HG03135 (cell line): ENCODE results near the gene RER1.
"Not testable (repeated sequence)": the region's sequence is repeated elsewhere in the genome, so short reads cannot be mapped to it uniquely, and the experiment has no call there.

Experiments used
- ATAC-seq: cut with Tn5 transposase; IDR thresholded peaks from one replicate; pipeline ENCODE4 v1.9.1; 2021; ENCODE audit warnings: mild to moderate bottlenecking, moderate library complexity; ENCODE audit not compliant: unreplicated experiment

RER1 gene

DNA sequence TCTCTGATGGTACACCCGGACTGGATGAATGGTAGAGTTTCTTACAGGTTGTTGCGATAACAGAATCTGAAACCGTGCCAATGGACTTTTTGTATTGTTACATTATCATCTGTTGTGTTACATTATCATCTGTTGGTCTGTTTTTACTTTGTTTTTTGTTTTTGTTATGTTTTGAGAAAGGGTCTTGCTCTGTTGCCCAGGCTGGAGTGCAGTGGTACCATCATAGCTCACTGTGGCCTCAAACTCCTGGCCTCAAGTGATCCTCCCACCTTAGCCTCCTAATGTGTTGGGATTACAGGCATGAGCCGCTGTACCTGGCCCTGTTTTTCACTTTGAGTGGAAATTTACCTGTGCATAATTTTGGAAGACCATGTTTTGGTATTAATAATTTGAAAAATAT, 30.9 kb downstream of the RER1 start:
- ATAC-seq, result no peak

- ATAC-seq, result no peak
Measured at GRCh38 chr1:2425892-2426291, 34.3 kb downstream of the RER1 start.

- ATAC-seq, result no peak
Measured at GRCh38 chr1:2426540-2426939, 34.9 kb downstream of the RER1 start.

- ATAC-seq, result no peak
Measured at GRCh38 chr1:2427051-2427450, 35.4 kb downstream of the RER1 start.

- no peak for ATAC-seq
Measured at GRCh38 chr1:2427976-2428375, 36.3 kb downstream of the RER1 start.

GRCh38 chr1:2428490-2428889, 36.8 kb downstream of the RER1 start:
- ATAC-seq, result no peak

DNA sequence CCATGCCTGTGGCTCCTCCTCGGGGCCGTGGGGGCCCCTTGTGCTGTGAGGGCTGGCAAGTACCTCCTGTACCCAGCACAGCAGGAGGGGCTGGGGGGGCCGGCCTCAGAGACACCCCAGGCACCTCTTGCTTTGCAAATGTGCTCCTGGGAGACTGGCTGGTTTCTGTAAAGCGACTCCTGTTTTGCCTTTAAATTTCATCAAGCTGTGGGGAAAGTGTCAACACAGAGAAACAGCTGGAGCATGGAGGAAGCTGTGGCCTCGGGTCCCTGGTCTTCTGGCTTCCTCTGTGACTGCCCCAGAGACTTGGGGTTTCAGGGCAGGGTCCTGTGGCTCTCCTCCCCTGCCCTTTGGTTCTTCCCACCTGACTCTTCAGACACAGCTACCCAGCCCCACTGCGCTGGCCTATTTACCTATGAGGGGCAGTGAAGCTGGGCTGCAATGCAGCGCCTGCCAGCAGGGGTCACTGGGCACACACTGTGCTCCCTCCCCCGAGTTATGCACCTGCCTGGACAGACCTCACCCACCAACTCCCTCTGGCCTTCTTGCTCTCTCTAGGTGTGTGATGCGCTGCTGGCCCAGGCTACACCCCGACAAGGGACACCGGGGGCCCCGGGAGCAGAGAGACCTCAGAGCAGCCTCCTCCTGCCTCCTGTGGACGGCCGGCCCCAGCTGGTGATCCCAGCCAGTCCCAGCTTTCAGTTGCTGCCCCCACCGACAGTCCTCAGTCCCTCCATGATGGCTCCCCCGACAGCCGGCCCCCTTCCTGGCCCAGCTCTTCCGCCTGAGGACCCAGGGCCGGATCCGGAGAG, 38.3 kb downstream of the RER1 start:
- ATAC-seq, result no peak

DNA sequence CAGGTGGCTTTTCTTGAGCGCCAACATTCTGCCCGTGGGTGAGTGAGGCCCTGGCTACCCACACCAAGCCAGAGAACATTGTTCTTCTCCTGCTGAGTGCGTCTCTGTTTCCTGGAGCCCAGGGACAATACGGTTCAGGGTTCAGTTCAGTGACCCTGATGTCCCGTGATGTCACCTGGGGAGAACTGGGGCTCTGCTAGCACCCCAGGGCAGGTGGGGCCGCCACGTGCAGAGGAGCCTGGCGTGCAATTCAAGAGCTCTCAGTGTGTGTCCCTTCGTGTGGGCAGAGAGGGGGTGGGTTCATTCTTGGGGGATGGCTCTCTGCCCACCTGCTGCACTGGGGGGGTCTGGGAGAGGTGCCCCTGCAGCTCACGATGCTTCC, 38.9 kb downstream of the RER1 start:
- no peak for ATAC-seq

- no peak for ATAC-seq
Measured at GRCh38 chr1:2431103-2431502, 39.5 kb downstream of the RER1 start.

- no peak for ATAC-seq
Measured at GRCh38 chr1:2431518-2431917, 39.9 kb downstream of the RER1 start.

- ATAC-seq, result no peak
Measured at GRCh38 chr1:2432441-2432844, 40.8 kb downstream of the RER1 start.

DNA sequence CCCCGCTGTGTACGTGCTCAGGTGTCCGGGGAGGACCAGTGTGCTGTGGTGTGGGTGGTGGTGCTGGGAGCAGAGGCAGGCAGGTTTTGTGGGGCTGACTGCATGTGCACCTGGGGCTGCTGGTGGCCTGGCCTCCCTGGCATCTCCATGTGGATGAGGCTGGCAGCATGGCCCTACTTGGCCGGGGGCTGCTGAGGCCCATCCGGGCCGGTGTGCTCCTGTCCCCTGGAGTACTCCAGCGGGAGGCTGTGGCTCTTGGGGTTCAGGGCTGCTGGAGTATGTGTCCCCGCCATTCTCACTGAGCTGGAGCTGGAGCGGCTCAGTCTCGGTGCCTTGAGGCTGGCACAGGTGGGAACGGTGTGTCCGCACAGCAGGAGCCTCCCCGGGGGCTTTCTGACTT, 41.6 kb downstream of the RER1 start:
- ATAC-seq, result no peak

DNA sequence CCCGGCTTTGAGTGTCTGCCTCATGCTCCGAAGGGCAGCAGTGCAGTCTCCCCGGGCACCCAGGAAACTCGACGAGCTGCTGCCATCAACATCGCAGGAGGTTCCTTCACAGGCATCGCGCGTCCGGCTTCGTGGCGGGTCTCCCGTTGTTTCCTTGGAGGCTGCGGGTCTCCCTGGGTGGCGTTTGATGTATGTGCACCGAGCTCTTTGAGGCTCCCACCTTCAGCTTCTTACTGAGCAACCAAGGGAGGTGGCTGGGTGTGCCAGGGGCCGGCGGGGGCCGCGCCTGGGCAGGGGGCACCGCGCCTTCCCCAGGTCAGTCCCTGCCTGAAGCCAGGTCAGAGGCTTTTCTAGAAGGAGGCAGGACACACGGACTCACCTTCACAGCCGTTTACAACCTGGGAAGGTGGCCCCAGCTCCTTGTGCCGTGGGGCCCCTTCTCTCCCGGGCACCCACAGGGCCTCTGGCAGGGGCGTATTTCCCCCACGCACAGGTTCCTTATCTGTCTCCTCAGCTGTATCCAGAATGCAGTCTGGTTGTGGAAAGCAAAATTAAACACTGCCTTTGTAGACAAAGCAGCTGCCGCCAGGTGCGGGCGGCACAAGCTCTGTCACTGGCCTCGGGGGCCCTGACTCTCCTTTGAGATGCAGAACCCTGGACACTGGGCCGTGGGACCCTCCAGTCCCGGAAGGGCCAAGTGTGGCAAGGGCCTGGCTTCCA, 42.5 kb downstream of the RER1 start:
- ATAC-seq, result no peak

- no peak for ATAC-seq
Measured at GRCh38 chr1:2435091-2435490, 43.5 kb downstream of the RER1 start.

DNA sequence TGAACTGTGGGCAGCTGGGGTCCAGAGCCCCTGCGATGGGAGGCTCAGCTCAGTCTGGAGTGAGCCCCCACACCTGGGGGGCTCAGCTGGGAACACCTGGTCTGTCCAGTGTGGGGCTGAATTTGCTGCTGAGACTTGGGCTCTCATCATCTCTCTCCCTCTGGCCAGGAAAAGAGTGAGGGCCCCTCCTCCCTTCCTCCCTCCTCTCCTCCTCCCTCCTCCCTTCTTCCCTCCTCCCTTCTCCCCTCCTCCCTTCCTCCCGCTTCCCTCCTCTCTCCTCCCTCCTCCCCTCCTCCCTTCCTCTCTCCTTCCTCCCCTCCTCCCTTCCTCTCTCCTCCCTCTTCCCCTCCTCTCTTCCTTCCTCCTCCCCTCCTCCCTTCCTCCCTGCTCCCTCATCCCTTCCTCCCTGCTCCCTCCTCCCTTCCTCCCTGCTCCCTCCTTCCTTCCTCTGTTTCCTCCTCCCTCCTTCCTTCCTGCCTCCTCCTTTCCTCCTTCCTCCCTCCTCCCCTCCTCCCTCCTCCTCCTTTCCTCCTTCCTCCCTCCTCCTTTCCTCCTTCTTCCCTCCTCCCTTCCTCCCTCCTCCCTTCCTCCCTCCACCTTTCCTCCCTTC, 44.2 kb downstream of the RER1 start:
- ATAC-seq, result no peak

DNA sequence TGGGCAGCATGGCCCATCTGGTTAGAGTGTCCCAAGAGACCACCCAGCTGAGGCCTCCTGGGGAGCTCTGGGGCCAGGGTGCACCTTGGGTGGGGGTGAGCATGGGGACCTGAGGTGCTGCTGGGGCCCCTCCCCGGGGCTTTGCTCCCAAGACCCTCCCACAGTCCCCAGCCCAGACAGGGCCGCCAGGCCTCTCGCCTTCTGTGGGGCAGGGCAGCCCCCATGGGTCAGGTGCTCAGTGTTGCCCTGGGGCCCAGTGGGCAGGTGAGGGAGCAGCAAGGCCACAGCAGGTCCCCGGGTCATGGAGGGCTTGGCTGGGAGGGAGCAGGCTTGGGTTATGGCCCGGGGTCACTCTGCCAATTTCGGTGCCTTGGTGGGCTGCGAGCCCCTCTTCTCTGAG, 45.2 kb downstream of the RER1 start:
- no peak for ATAC-seq

DNA sequence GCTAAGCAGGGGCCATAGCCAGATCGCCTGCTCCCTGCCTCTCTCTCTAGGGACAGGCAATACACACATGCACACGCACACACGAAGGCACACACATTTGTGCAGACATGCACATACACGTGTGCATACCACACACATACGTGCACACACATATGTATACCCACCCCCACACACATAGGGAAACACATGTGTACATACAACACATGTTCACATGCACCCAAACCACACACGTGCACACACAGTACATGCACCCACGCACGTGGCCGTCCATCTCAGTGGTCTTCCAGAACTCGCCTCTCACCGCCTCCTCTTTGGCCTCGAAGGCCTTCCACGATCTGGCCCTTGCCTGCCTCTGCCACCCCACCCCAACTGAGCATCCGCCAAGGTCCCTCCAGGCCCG, 46.0 kb downstream of the RER1 start:
- ATAC-seq, result no peak

DNA sequence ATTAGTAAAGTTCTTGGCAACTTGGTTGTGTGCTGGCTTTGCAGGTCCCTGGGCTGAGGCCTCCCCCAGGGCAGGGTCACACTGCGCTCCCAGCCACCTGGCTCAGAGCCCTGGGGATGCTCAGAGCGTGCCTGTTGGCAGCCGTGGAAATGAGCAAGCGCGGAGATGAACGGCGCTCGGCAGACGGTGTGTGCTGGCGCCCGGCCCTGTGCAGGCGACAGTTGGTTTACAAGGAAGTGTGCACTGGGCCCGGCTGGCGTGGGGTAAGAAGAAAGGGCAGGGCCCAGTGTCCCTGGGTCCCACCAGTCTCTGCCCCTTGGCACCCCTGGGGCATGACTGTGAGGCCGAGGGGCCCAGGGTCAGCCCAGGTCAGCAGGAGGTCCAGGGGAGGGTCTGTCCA, 46.4 kb downstream of the RER1 start:
- no peak for ATAC-seq

GRCh38 chr1:2438641-2439040, 47.0 kb downstream of the RER1 start:
- no peak for ATAC-seq

- no peak for ATAC-seq
Measured at GRCh38 chr1:2439369-2439768, 47.7 kb downstream of the RER1 start.

GRCh38 chr1:2440346-2440745, 48.7 kb downstream of the RER1 start:
- ATAC-seq, result not testable (repeated sequence)

GRCh38 chr1:2441746-2442145, 50.1 kb downstream of the RER1 start:
- ATAC-seq, result no peak
